SU-DHL-6 (cell line): Measurements from ENCODE around the gene CATSPERE.

Source experiments
- EZH2phosphoT487 ChIP-seq: fragments of 200-600 bp; sonication (generic), shearing (Covaris generic); conservative IDR thresholded peaks from 2 replicates; pipeline ENCODE4 v1.6.1; 2018; ENCODE audit warnings: mild to moderate bottlenecking, antibody characterized with exemption, low read length, moderate library complexity, mixed read lengths
- TF ChIP-seq, protein P1 (sequence below): fragments of 200-600 bp; sonication (generic); IDR thresholded peaks from one replicate; pipeline ENCODE4 v1.5.1; 2017; ENCODE audit warnings: antibody characterized with exemption, mild to moderate bottlenecking, low read length, moderate library complexity; ENCODE audit not compliant: insufficient read depth, poor library complexity, severe bottlenecking

- TF ChIP-seq EZH2phosphoT487 = no peak
- TF ChIP-seq, protein P1, sequence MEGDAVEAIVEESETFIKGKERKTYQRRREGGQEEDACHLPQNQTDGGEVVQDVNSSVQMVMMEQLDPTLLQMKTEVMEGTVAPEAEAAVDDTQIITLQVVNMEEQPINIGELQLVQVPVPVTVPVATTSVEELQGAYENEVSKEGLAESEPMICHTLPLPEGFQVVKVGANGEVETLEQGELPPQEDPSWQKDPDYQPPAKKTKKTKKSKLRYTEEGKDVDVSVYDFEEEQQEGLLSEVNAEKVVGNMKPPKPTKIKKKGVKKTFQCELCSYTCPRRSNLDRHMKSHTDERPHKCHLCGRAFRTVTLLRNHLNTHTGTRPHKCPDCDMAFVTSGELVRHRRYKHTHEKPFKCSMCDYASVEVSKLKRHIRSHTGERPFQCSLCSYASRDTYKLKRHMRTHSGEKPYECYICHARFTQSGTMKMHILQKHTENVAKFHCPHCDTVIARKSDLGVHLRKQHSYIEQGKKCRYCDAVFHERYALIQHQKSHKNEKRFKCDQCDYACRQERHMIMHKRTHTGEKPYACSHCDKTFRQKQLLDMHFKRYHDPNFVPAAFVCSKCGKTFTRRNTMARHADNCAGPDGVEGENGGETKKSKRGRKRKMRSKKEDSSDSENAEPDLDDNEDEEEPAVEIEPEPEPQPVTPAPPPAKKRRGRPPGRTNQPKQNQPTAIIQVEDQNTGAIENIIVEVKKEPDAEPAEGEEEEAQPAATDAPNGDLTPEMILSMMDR = no peak
These were observed 48.9 kb upstream of the CATSPERE start for GRCh38 chr1:244412176-244412575.
